HG03565 (cell line): ENCODE results near the gene SRPX.

Experiments used
- ATAC-seq: cut with Tn5 transposase; IDR thresholded peaks from one replicate; pipeline ENCODE4 v1.9.1; 2021; ENCODE audit warnings: mild to moderate bottlenecking, moderate library complexity; ENCODE audit not compliant: unreplicated experiment

Gene SRPX

DNA sequence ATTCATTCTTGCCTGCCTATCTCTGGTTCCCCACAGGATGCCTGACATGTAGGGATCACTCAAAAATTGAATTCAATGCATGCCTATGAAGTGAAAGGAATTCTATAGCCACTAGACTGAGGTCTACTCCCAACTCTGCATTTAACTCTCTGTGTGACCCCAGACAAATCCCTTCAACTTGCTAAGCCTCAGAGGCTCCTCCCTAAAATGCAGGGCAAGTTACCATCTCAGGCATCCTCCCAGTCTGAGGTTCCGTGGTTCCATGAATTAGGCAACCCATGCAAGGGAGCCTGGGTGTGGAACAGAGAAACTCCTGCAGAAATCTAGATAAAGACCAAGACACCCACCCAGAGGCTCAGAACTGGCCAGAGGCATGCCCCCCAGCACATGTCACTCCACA lies 6.6 kb downstream of the SRPX start:
- ATAC-seq, result no peak

DNA sequence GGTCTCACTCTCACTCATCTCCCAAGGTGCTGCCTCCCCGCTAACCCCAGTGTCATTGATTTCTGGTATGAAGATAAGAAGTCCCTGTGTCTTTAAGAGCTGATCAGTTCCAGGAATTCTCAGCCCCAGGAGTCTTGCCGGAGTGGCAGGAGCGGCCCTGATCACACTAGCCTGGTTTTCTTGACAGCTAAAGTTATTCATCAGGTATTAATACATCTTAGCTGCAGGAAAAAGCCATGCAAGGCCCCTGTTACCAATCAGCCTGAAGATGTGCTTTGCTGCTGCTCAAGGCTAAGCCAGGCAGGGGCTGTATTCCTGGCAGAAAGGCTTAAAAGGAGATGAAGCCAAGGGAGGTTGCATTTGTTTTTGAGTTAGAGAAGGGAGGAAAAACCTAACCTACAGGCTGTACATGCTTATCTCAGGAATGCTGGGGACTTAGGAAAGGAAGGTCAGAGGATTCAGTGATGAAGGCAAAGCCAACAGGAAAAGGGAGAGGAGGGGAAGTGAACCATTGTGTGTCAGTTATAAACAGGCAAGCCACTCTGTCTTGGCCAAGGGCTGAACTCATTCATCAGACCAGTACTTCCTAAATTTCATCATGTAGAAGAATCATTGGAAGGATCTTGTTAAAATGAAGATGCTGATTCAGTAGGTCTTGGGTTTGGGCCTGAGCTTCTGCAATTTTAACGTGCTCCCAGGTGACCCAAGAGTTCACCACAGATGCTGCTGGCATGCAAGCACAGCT lies 8.6 kb downstream of the SRPX start:
- no peak for ATAC-seq

DNA sequence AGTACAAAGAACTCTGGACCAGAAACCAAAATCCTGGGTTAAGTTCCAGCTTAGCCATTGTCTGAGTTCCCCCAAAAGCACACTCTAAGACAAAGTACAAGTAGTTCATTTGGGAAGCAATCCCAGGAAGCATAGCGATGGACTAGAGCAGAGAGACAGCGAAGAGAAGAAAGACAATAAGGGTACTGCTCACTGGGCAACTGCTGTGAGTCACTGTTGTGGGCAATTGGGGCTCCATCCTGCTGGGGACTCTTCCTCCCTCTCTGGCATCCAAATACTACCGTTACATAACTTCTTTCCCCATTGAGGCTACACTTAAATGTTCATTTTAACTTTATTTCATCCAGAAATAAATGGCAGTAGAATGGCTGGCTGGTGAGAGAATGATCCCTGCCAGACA lies 14.1 kb downstream of the SRPX start:
- ATAC-seq, result no peak

DNA sequence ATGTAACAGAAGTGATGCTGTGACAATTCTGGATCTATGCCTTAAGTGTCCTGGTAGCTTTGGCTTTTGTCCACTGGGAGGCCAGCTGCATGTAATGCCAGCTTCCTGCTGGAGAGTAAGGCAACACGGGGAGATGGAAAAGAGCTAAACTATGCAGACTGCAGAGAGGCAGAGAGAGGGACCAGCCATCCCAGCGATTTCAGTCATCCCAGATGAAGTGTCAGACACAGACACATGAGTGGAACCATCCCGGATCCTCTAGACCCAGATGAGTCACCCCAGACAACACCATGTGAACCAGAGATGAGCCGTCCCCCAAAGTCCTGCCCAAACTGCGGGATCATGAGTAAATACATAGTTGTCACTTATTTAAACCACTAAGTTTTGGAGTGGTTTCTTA lies 14.6 kb downstream of the SRPX start:
- ATAC-seq, result no peak

DNA sequence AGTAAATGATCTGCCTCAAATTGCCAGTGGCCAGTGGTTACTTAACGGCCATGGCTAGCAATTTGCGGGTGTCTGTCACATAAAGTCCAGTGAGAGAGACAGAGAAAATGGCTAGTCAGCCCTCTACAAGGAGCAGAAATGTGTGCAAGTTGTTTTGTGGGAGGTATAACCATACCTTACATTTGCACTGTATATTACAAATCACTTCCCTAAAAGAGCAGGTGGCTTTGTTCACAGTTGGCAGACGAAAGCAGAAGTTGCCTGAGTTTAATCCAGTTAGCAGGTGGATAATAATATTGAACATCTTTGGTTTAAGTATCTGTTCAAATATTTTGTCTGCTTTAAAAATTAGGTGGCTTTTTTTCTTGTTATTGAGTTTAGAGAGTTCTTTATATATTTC lies 15.6 kb downstream of the SRPX start:
- no peak for ATAC-seq

DNA sequence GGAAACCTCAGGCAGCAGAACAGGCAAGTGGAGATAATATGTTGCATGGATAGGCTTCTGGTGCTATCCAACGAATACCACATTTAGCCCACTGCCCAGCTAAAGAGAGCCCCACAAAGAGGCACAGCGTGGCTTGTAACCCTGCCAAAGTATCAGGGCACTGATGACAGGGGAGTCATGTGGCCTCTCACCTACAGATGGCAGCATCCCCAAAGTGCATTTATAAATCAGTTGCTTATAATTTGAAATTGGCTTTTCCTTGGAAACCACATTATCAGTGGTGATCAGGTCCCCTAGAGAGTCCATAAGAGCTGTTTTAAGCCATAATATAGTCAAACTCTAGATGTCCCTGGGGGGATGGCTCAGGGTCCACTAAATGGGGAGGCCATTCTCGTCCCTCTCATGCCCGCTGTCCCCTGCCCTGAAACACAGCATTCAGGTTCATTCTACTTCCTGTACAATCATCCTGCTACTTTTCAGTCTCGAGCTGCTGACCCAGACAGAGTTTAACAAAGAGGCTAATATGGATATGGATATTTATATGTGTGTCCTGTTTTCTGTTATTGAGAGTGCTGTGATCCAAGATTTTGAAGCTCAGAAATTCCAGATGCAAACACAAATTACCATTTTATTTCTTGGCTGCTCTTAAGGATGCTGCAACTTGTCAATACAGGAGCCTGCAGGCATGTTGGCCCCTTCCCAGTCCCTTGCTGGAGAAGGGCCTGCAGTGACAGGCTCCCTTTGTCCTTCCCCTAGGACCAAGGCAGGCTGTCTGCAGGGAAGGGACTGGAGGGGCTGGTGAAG lies 28.5 kb downstream of the SRPX start:
- ATAC-seq, result no peak

DNA sequence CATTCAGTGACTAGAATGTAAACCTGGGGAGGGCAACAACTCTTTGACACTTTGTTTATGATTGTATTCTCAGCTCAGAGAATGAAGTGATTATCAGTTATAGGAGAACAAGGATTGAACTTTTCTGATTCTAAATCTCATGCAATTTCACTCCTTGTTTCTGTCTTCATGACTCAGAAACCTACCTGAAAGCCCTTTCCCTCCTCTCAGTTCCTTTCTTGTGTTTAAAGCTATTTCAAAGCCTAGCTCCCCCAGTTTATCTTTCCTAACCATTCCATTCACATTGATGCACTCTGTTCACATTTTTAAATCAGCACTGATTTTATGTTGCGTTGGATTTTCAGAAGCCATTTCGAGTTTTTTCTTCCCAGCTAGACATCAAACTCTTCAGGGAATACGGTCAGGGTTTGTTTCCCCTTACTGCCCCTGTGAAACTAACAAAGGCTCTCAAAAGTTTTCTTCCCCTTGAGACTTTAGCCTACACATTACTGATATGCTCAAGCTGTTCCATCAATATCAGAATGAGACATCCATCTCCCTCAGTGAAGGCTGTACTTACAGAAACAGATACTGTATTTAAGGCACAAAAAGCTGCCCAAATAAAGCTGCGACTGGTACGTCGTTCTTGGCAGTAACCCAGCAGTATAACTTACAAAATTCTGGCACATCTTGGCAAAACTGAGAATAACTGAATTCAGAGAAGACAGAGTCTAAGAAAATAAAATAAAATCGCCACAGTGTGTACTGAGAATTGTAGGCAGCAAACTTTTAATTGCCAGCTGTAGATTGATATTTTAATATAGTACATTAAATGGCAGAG lies 31.0 kb downstream of the SRPX start:
- ATAC-seq, result no peak

DNA sequence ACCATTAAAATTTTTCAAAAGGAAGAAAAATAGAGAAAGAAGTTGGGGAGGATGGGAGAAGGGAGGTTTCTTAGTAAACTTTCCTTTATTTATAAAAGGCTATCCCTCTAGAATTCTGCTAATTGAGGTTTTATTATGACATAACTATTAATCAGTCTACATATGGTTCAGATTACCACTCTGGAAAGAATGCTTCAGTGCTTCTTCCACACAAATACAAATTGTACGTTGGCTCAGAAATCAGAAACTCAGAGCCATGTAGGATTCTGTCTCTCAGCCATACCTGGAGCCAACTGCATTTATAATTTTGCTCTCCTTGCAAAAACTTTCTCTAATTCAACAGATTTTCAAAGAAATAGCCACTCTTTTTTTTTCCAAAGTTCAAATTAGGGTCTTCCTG lies 37.1 kb downstream of the SRPX start:
- no peak for ATAC-seq

DNA sequence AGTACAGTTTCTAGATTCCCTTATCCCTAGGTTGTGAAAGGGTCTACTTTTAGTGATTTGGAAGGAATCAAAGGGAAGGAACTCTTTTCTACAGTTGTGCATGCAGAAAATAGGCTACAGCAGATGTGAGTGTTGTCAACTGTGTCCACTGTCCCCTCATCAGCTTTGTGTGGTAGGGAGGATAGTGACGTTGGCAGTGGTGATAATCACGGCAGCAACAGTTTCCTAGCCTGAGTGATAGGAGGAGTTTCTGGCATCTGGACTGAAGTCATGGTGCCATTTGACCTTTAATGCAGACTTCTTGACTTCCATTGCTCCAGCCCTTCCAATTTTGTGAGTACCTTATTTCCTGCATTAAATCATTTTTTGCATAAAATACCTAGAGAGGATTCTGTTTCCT lies 39.3 kb downstream of the SRPX start:
- ATAC-seq, result no peak

DNA sequence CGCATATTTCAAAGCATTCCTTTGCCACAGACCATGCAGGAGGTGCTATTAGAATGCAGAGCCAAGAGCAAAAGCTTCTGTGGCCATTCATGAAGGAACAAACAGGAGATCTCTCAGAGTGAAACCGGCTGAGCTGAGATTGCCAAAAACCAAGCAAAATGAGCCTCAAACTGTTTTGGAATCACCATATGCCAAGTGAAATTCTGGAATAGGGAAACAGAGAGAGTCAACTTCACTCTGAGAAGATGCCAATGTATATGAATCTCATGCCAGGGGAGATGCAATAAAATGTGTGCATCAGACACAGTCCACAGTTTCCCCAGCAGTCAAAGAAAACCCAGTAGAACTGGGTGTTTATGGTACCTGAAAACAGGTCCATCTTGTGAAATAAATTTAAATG lies 42.3 kb downstream of the SRPX start:
- ATAC-seq, result no peak

DNA sequence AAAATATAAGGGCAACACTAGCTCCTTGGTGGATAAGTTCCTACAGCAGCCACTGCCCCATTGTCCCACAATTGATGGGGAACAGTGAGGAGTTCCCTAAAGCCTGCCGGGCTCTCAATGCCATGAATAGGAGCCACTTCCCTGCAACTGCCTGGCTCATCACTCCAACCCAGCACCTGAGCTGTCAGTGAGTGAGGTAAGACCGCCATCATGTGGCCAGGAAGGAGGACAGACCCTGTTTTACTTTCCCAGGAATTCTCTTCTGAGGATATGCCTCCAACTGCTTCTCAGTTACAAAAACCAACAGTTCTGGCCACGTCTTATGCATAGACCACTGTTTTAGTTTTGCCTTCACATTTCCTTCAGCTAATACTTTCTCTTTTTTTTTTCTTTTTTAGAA lies 45.5 kb downstream of the SRPX start:
- ATAC-seq, result no peak

DNA sequence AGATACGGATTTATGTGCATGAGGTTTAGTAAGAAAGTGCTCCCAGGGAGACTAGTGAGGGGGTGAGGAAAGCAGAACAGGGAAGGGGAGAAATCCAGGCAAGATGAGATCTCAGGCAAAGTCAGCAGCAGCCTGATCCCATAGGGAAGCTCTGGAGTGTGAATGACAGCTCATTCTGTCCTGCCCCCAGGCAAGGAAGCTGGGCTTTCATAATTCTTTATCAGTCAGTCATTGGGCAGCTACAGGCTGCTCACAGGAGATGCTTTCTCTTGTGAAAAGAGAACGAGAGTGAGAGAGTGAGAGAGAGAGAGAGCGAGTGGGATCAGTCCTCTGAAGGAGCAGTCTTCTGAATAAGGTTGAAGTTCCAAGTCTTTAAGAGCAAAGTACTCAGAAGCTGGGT lies 48.1 kb downstream of the SRPX start:
- ATAC-seq, result no peak

DNA sequence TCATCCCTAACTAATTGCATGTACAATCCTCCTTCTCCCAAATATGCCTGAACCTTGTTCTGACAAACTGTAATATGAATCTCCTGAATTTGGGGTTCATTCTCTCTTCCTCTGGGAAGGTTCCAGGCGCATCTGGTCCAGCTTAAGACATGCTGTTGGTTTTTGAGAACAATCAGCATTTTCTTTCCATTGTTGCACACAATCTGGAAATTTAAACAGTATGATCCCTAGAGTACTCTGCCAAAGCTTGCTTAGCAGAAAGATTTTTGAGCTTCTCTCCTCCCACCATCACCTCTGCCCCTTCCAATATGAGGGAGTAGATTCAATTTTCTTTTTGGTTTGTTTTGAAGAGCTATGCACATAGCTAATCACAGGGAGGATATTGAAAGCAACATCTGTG lies 50.1 kb downstream of the SRPX start:
- ATAC-seq, result no peak

DNA sequence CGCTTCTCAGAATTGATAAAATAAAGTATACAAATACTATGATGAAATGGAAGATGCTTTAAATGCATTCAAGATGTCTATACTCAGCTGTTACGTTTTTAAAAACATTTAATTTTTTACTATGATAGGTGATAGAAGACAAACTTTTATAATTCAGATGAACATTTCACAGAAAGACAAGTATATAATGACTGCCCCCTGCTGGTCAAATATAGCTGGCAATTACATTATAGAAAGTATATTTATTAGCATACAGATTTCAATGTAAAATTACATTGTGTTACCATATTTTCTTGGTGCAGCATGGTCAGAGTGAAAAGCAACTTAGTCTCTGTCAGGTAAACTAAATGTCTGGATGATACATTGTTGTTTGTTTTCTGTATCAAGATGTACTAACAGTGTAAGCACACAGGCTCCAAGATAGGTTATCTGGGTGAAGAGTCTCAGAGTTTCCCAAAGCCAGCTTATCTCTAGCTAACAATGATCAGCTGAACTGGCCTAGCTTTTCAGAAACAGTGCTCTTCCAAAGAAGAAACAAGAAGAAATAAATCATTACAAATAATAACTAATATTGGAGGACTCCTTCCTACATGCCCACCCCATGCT lies 54.1 kb downstream of the SRPX start:
- no peak for ATAC-seq

DNA sequence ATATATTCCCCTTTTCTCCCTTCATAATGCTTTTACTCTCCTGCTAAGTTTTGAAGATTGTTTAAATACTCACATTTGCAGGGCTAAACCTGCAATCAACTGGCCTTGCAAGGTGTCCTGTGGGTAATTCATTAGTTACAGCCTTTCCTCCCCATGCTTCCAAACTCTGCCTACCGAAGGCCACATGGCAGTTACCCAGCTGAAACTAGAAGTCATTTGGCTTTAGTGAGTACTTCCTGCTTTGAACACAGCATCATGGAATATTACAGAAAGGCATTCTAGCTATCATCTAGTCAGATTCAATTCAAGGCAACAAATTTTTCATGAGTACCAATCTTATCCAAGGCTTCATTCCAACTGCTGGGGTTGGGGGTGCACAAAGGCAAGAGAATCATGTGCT lies 55.6 kb downstream of the SRPX start:
- ATAC-seq, result no peak

DNA sequence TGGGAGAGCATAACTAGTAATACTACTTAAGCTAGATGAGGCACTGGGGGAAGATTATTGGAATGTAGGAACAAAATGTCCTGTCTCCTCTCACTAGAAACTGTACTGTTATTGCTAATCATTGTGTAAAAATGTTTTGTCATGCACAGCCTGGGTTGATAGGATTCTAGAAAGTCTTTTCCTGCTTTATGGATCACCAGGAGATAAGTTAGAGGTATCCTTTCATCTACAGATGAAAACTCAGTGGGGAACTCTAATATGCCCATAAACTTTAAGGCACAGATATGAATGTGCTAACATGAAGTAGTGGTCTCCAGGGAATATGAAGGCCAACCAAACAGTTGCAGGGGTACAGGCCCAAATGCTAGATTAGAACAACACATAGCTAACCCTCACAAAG lies 57.5 kb downstream of the SRPX start:
- no peak for ATAC-seq

DNA sequence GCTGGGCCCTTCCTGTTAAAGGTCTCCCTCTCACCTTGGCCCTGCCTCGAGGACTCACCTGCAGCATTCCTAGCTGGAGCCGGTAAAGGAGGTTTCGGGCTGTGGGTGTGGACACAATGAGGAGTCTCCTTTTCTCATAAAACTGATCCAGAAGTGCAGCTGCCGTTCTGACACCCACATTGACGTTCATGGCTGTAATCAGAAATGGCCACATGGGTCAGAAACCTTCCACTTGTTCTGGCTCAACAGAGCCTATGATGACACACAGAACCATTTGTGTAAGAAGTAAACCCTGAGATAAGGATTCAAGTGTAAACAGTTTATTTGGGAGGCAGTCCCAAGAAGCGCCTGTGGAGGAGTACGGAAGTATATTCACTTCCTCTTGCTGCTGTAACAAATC lies 63.8 kb downstream of the SRPX start:
- no peak for ATAC-seq

DNA sequence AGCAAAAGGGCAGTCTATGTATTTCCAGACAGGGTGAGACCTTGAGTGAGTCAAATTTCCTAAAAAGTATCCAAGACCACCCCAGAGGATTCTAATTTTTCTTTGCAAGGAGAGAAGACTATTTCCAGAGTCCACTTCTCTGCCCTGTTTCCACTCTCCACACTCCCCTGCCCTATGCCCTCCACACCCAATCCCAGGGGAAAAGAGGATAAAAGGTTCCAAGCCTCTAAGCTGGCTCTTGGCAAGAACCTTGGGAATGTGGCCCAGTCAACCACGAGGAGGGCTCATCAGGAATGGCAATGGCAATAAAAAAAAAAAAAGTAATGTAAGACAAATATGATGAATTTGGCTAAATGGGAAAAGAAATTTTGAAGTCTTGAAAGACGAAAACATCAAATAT lies 65.9 kb downstream of the SRPX start:
- ATAC-seq, result no peak

DNA sequence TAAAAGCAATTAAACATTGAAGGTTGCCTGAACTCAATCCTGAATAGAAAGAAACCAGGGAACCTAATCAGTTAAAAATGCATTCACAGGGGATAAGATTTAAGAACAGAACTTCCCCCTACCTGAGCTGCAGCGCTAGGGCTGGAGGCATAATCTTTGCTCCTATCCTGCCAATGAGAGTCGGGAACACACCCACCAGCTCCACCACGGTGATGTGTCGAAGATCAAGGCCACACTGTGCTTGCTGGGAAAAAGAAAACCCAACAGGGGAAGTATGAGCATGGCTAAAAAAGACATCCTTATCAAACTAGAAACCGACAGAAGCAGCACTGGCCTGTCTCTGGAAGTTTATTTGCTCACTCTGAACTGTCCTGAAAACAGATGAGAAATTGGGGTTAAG lies 66.3 kb downstream of the SRPX start:
- ATAC-seq, result no peak

DNA sequence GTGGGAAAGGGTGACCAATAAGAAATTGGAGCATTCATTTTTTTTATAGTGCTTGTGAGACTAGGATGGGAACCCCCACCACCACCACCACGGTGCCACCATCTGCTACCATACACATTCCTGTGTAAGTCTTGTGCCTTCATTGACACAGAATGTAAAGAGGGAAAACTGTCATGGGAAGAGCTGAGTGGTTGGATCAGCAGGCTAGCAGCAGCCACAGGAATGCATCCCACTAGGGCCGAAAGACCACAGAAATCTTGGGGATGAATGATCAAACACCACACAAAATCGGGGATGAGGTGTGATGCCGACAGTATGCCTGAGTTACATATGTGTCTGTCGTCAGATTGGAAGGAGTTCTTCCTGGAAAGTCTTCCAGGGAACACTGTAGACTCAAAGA lies 69.2 kb downstream of the SRPX start:
- no peak for ATAC-seq

DNA sequence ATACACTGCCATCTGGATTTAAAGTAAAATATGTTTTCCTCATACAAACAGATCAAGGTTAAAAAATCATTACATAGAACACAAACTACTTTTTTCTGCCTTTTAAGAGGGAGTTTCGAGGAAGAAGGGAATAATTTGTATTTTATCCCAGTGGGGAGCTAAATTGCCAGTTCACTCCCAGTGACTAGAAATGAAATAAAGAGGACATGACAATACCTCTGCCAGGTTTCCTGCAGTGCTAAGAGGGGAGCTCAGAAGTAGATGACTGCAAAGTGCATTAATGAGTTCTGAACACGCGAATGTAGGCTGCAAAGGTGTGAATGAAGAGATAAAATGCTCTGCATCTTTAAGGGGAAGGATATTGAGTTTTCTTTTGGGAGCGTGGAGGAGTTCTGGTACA lies 69.7 kb downstream of the SRPX start:
- no peak for ATAC-seq
